DND-41 (cell line): ENCODE data around the gene PSMD3.

Experiments
- ATAC-seq: fragments of 200-7000 bp; cut with Tn5 transposase; 3 replicates; pipeline ENCODE4 v1.9.1; 2021; ENCODE audit warnings: low read depth; ENCODE audit not compliant: insufficient read depth
- DNase-seq: peaks from one replicate; pipeline ENCODE4 v3.0.0-alpha.2; 2020
- H2AFZ ChIP-seq: 2 replicates; pipeline ENCODE4 v1.6.0; 2012; ENCODE audit warnings: low read depth, low read length
- H3K27ac ChIP-seq: 2 replicates; pipeline ENCODE4 v1.5.1; 2012; ENCODE audit warnings: low read length, inconsistent platforms
- H3K27me3 ChIP-seq: fragments of 200-600 bp; sonication (generic); 2 replicates; pipeline ENCODE4 v1.6.0; 2012; ENCODE audit warnings: low read length, mild to moderate bottlenecking, inconsistent platforms; ENCODE audit not compliant: insufficient read depth, poor library complexity
- H3K36me3 ChIP-seq: 2 replicates; pipeline ENCODE4 v1.5.1; 2012; ENCODE audit warnings: low read length, inconsistent platforms; ENCODE audit not compliant: insufficient read depth
- H3K4me1 ChIP-seq: 2 replicates; pipeline ENCODE4 v1.5.1; 2012; ENCODE audit warnings: mild to moderate bottlenecking, low read length; ENCODE audit not compliant: insufficient read depth
- H3K4me2 ChIP-seq: 2 replicates; pipeline ENCODE4 v1.6.0; 2012; ENCODE audit warnings: mild to moderate bottlenecking, moderate library complexity, low read length, inconsistent platforms; ENCODE audit not compliant: insufficient read depth
- H3K4me3 ChIP-seq, 2 experiments: fragments of 200-600 bp in 1 of 2; shearing (Covaris generic) in 1 of 2; 2 replicates each; pipeline ENCODE4 v1.5.1; 2012 to 2016; ENCODE audit warnings: inconsistent platforms in 2 of 2, low read length in 2 of 2, mild to moderate bottlenecking in 2 of 2, low read depth in 1 of 2, moderate library complexity in 1 of 2
- H3K79me2 ChIP-seq: 2 replicates; pipeline ENCODE4 v1.6.0; 2012; ENCODE audit warnings: low read length, inconsistent platforms; ENCODE audit not compliant: insufficient read depth
- H3K9ac ChIP-seq: 2 replicates; pipeline ENCODE4 v1.6.0; 2012; ENCODE audit warnings: low read depth, mild to moderate bottlenecking, inconsistent platforms, low read length, moderate library complexity
- H3K9me3 ChIP-seq: 2 replicates; pipeline ENCODE4 v1.5.1; 2012; ENCODE audit warnings: low read length, moderate library complexity, mild to moderate bottlenecking, inconsistent platforms; ENCODE audit not compliant: insufficient read depth, severe bottlenecking
- H4K20me1 ChIP-seq: 2 replicates; pipeline ENCODE4 v1.6.0; 2012; ENCODE audit warnings: low read length; ENCODE audit not compliant: insufficient read depth
- EZH2 ChIP-seq: IDR thresholded peaks from 3 replicates; pipeline ENCODE4 v1.6.1; 2012; ENCODE audit warnings: borderline replicate concordance, low read depth, mild to moderate bottlenecking, moderate library complexity, low read length, inconsistent platforms; ENCODE audit not compliant: severe bottlenecking
- TF ChIP-seq, protein P1 (sequence below): IDR thresholded peaks from 2 replicates; pipeline ENCODE4 v1.5.1; 2012; ENCODE audit warnings: borderline replicate concordance, low read length, moderate library complexity, mild to moderate bottlenecking; ENCODE audit not compliant: poor library complexity, severe bottlenecking; ENCODE audit errors: extremely low read depth

Gene PSMD3

DNA sequence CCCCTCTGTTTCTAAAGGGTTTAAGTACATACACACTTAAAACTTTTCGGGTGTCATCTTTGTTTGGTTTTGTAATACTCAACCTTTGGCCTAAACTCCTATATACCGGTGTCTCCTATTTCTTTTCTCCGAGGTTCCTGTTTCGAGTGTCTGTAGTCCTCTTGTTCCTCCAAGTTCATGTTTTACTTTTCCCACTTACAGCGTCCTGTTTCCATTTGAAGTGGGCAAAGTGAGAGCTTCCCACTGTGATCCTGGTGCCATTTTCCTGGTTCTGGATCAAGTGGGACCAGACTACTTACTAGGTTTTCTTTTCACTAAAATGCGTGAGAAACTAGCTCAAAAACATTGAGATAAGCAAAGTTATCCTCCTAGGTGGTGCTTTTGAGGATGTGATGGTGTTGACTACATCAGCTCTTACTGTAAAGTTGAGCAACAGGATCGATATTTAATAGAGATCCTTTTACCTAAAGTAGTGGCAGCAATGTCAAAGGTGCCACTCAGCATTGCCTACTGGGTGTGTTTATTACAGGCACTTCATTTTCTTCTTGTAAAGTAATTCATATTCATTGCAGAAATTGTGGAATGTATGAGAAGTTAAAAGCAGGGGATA is 1.3 kb downstream of the PSMD3 start:
- no peaks in the 10 kb centered on the region for H3K9me3 ChIP-seq
- peak overlapping the region; percentile 64 to 87 for H3K4me3 ChIP-seq
- peaks cover 25% of the 10 kb centered on the region for H4K20me1 ChIP-seq
- TF ChIP-seq, protein P1, sequence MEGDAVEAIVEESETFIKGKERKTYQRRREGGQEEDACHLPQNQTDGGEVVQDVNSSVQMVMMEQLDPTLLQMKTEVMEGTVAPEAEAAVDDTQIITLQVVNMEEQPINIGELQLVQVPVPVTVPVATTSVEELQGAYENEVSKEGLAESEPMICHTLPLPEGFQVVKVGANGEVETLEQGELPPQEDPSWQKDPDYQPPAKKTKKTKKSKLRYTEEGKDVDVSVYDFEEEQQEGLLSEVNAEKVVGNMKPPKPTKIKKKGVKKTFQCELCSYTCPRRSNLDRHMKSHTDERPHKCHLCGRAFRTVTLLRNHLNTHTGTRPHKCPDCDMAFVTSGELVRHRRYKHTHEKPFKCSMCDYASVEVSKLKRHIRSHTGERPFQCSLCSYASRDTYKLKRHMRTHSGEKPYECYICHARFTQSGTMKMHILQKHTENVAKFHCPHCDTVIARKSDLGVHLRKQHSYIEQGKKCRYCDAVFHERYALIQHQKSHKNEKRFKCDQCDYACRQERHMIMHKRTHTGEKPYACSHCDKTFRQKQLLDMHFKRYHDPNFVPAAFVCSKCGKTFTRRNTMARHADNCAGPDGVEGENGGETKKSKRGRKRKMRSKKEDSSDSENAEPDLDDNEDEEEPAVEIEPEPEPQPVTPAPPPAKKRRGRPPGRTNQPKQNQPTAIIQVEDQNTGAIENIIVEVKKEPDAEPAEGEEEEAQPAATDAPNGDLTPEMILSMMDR, result no peak
- no peak for TF ChIP-seq EZH2
- H3K4me1 ChIP-seq, result peaks cover 42% of the 10 kb centered on the region
- H2AFZ ChIP-seq, result no peak overlapping the region
- H3K27me3 ChIP-seq, result no peaks in the 10 kb centered on the region
- peak overlapping the region; percentile 83 for H3K9ac ChIP-seq
- ATAC-seq (no peak), DNase-seq (no peak)
- peaks cover 44% of the 10 kb centered on the region for H3K79me2 ChIP-seq
- peaks cover 34% of the 10 kb centered on the region for H3K36me3 ChIP-seq
- H3K27ac ChIP-seq, result peak overlapping the region; percentile 80
- H3K4me2 ChIP-seq, result peak overlapping the region; percentile 93

DNA sequence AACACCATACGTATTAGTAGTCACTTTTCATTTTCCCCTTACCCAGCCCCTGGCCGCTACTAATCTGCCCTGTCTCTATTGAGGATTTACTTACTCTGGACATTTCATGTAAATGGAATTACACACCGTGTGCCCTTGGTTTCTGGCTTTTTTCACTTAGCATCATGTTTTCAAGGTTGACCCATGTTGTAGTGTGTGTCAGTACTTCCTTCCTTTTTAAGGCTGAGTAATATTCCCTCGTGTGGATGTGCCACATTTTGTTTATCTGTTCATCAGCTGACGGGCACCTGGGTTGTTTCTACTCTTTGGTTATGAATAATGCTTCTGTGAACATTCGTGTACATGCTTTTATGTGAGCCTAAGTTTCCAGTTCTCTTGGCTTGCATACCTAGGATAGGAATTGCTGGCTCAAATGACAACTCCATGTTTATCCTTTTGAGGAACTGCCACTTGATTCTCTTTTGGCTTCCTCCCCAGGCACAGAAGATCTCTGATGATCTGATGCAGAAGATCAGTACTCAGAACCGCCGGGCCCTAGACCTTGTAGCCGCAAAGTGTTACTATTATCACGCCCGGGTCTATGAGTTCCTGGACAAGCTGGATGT is 7.7 kb downstream of the PSMD3 start:
- no peak overlapping the region for H3K27ac ChIP-seq
- no peak for ATAC-seq
- H3K36me3 ChIP-seq, result peaks cover 96% of the 10 kb centered on the region
- H3K9ac ChIP-seq, result no peak overlapping the region
- no peaks in the 10 kb centered on the region for H3K27me3 ChIP-seq
- no peak overlapping the region for H2AFZ ChIP-seq
- H3K9me3 ChIP-seq, result no peaks in the 10 kb centered on the region
- peaks cover 10% of the 10 kb centered on the region; the same call in 1 of the 2 replicates for H3K4me1 ChIP-seq
- DNase-seq, result no peak
- no peak for TF ChIP-seq EZH2
- TF ChIP-seq, protein P1, result no peak
- no peak overlapping the region for H3K4me3 ChIP-seq
- H4K20me1 ChIP-seq, result peaks cover 25% of the 10 kb centered on the region
- peaks cover 19% of the 10 kb centered on the region for H3K79me2 ChIP-seq
- H3K4me2 ChIP-seq, result no peak overlapping the region

DNA sequence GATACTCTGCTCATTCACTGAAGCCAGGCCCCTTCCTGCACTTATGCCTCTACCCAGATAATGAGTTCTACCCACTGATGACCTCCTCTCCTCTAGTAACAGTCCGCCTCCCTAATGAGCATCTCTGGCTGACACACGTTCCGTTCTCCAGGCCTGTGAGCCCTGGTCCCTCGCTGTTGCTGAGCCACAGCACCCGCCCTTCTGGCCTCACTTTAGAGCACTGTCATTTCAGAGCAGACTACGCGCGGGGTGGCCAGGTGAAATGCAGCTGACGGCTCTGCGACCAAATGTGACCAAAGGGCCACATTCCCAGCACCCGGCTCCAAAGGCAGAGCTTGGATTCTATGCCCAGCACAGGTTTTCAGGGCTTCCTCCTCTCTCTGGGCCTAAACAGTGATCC is 13.8 kb downstream of the PSMD3 start:
- ATAC-seq, result no peak

More for the DNA sequence above, 13.8 kb downstream of the PSMD3 start:
- Histone ChIP-seq H3K27me3 (no peaks in the 10 kb centered on the region), H2AFZ (no peak overlapping the region), H3K9me3 (no peaks in the 10 kb centered on the region), H3K36me3 (peaks cover 84% of the 10 kb centered on the region), H3K27ac (no peak overlapping the region), H3K4me1 (no peaks in the 10 kb centered on the region), H3K79me2 (no peaks in the 10 kb centered on the region), H3K4me2 (no peak overlapping the region), H4K20me1 (peaks cover 16% of the 10 kb centered on the region), H3K9ac (no peak overlapping the region), H3K4me3 (no peak overlapping the region)
- DNase-seq, result no peak
- TF ChIP-seq EZH2, result no peak
- TF ChIP-seq, protein P1, result no peak
